ENCODE data around the gene PRKN. TPM values are rescaled to one million over a fixed set of nuclear protein-coding genes. Genes with fewer than 3 reads are reported as not detected.

Gene PRKN
- total and polyA plus RNA-seq, 2 experiments from 2014 or later, result 0.10 to 0.84 TPM

- Mint-ChIP-seq H3K9me3 (no peaks in the 10 kb centered on the region), H3K36me3 (ENCODE audit: low read depth) (no peaks in the 10 kb centered on the region; the same call in 2 of the 3 replicates), H3K4me3 (no peak overlapping the region), H3K4me1 (peaks cover 3% of the 10 kb centered on the region; the same call in 1 of the 3 replicates), H3K27me3 (ENCODE audit: insufficient read depth, low read depth, poor library complexity) (peaks cover 9% of the 10 kb centered on the region), H3K27ac (no peak overlapping the region)
- no peak overlapping the region for H3K27ac ChIP-seq (ENCODE audit: low read depth)
- TF ChIP-seq ZNF462 (CRISPR knock-in tag; IDR thresholded peaks at IDR 0.05), result no peak
- TF ChIP-seq REST (IDR thresholded peaks at IDR 0.05; ENCODE audit: unreplicated experiment), result no peak
- no peak for TF ChIP-seq STAT1 (IDR thresholded peaks at IDR 0.05; ENCODE audit: unreplicated experiment)
- TF ChIP-seq EZH2phosphoT487 (IDR thresholded peaks at IDR 0.05; ENCODE audit: unreplicated experiment), result no peak
- no peak for TF ChIP-seq CREB1 (CRISPR knock-in tag; IDR thresholded peaks at IDR 0.05; ENCODE audit: low read depth)
- H2AFZ ChIP-seq, result no peak overlapping the region
- H3K4me2 ChIP-seq, result no peak overlapping the region
- H3K9me2 ChIP-seq (ENCODE audit: insufficient read depth), result no peaks in the 10 kb centered on the region
- H3K4me1 ChIP-seq (ENCODE audit: insufficient read depth), result no peaks in the 10 kb centered on the region
- H4K20me1 ChIP-seq (replicated peaks; ENCODE audit: insufficient read depth), result no peaks in the 10 kb centered on the region
- H3K36me3 ChIP-seq (ENCODE audit: insufficient read depth), result no peaks in the 10 kb centered on the region
- H3K79me2 ChIP-seq (replicated peaks; ENCODE audit: insufficient read depth), result no peaks in the 10 kb centered on the region
- no peak overlapping the region for H3K4me3 ChIP-seq
- ATAC-seq (no peak), DNase-seq (ENCODE audit: low spot score) (no peak)
- H3F3A ChIP-seq (replicated peaks; ENCODE audit: low read depth), result no peaks in the 10 kb centered on the region
- no peaks in the 10 kb centered on the region for H3K27me3 ChIP-seq (ENCODE audit: insufficient read depth)
Measured at GRCh38 chr6:161372422-161372793, 1355.2 kb downstream of the PRKN start.

Measured in GM23338 (cell line).